Neural cell (in vitro differentiated cells): ENCODE measurements around the gene NCLN.

ENCODE experiments used
- CTCF ChIP-seq: fragments of 450-650 bp; IDR thresholded peaks from 2 replicates; pipeline ENCODE4 v1.5.1; 2014; ENCODE audit warnings: antibody characterized with exemption, mild to moderate bottlenecking, moderate library complexity; ENCODE audit not compliant: poor library complexity, severe bottlenecking
- EP300 ChIP-seq: fragments of 450-650 bp; conservative IDR thresholded peaks from 2 replicates; pipeline ENCODE4 v1.6.1; 2014; ENCODE audit warnings: antibody characterized with exemption, mild to moderate bottlenecking, moderate library complexity; ENCODE audit not compliant: poor library complexity, severe bottlenecking
- EZH2 ChIP-seq: fragments of 200-600, 300-800 bp; shearing (Covaris generic), sonication (generic); IDR thresholded peaks from 2 replicates; pipeline ENCODE4 v1.6.1; 2014; ENCODE audit warnings: antibody characterized with exemption, low read length, borderline replicate concordance, mild to moderate bottlenecking; ENCODE audit not compliant: insufficient read depth, poor library complexity, severe bottlenecking
- POLR2AphosphoS5 ChIP-seq: IDR thresholded peaks from 2 replicates; pipeline ENCODE4 v1.6.1; 2012
- REST ChIP-seq: IDR thresholded peaks from 2 replicates; pipeline ENCODE4 v1.6.1; 2012; ENCODE audit warnings: borderline replicate concordance
- SMC3 ChIP-seq: fragments of 450-650 bp; conservative IDR thresholded peaks from 2 replicates; pipeline ENCODE4 v1.6.1; 2014; ENCODE audit warnings: antibody characterized with exemption, mild to moderate bottlenecking, moderate library complexity; ENCODE audit not compliant: poor library complexity

DNA sequence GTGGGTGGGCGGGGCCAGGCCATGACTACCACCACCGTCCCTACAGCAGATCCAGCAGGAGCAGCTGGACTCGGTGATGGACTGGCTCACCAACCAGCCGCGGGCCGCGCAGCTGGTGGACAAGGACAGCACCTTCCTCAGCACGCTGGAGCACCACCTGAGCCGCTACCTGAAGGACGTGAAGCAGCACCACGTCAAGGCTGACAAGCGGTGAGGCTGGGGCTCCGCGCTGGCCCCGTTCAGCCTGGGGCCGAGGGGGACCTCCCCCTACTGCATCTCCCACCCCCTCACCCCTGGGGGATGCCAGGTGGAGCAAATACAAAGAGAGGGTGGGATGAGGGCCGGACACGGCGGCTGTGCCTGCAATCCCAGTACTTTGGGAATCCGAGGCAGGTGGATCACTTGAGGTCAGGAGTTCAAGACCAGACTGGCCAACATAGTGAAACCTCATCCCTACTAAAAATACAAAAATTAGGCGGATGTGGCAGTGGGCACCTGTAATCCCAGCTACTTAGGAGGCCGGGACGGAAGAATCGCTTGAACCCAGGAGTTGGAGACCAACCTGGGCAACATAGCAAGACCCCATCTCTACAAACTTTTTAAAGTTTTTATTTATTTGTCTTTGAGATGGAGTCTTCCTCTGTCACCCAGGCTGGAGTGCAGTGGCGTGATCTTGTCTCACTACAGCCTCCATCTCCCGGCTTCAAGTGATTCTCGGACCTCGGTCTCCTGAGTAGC, 20.7 kb downstream of the NCLN start:
- TF ChIP-seq POLR2AphosphoS5 (no peak), CTCF (no peak), EP300 (no peak), EZH2 (no peak), REST (no peak), SMC3 (no peak)
